BE2C (cell line): Measurements from ENCODE around the gene BCL10. TPM values are rescaled to one million over a fixed set of nuclear protein-coding genes. Genes with fewer than 3 reads are reported as not detected.

Source experiments
- DNase-seq: peaks from one replicate; pipeline ENCODE4 v3.0.0-alpha.2; 2020
- H3K27me3 ChIP-seq: fragments of 250-450 bp; sonication (Bioruptor Pico); 2 replicates; pipeline ENCODE4 v1.5.1; 2020; ENCODE audit warnings: mild to moderate bottlenecking
- H3K36me3 ChIP-seq: fragments of 250-450 bp; sonication (Bioruptor Pico); 2 replicates; pipeline ENCODE4 v1.5.1; 2020; ENCODE audit warnings: mild to moderate bottlenecking
- H3K4me1 ChIP-seq: fragments of 250-450 bp; sonication (Bioruptor Pico); 2 replicates; pipeline ENCODE4 v1.5.1; 2020
- H3K4me3 ChIP-seq: 2 replicates; pipeline ENCODE4 v1.5.1; 2011; ENCODE audit warnings: low read depth, low read length
- H3K9me3 ChIP-seq: fragments of 250-450 bp; sonication (Bioruptor Pico); 2 replicates; pipeline ENCODE4 v1.5.1; 2020
- CTCF ChIP-seq: IDR thresholded peaks from 2 replicates; pipeline ENCODE4 v1.5.1; 2012; ENCODE audit warnings: mild to moderate bottlenecking, low read depth, low read length
- polyA plus RNA-seq: library from polyadenylated mRNA; unstranded; fragments of >200 nt; gene quantifications from one replicate; pipeline ENCODE4 v1.2.1, GENCODE V29; 2012; ENCODE audit warnings: low read depth, missing spikeins; ENCODE audit not compliant: insufficient read length, insufficient read depth

The BCL10 gene
- 8.4 TPM for polyA plus RNA-seq

DNA sequence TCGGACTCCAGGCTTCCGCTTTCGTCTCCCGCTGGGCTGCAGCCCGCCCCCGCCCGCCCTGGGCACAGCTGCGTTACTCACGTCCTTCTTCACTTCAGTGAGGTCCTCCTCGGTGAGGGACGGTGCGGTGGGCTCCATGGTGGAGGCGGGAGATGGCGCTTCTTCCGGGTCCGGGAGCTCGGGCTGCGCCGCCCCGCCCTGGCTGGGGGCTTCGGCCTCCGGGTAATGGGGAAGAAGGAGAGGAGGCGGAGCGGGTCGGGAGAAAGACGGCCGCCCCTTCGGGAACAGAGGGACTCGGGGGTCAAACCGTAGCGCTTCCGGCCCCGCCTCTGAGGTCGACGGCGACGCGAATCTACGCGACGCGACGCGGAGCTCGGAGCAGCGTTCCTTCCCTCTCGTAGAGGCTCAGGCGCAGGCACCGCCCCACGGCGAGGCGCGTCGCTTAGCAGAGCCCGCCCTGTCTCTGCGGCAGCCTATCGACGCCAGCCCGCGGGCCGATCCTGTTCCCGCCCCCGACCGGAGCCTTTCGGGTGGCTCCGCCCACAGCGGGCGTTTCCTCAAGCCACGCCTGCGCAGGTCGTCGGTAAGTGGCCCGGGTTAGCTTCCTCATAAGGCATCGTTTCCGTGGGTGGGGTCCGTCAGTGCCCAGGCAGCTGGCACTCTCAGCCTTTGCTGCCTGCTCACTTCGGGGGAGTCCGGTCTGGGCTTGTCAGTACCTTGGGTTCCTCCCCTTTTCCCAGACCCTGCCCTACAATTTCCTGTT lies at the start of gene BCL10:
TSS of gene BCL10 (minus strand) at position 418 of the 763 bp plus-strand sequence. CDS start at position 138, 280 bp downstream.
- TF ChIP-seq CTCF: no peak
- peak; percentile 94 for DNase-seq
- Histone ChIP-seq H3K27me3 (no peaks in the 10 kb centered on the region), H3K4me1 (no peaks in the 10 kb centered on the region), H3K4me3 (peak within 1 kb of the TSS; percentile 88), H3K36me3 (no peaks in the 10 kb centered on the region), H3K9me3 (no peaks in the 10 kb centered on the region)

DNA sequence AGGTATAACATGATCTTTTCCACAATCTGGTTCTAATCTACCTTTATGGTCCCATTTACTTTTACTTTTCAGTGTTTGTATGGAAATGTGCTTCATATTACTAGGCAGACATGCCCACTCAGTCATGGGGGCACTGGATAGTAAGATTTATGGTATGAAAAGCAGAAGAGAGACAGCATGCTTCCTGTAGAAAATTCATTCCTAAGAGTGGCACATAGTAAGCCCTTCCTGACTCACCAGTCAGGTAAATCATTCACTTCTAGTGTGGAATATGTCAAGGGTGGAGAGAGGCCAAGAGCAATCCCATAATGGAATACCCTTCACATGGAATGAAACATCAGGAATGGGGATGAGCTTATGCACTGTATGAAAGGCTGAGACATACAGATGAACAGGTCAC lies 49.5 kb upstream of the BCL10 start:
- no peak for TF ChIP-seq CTCF
- no peak for DNase-seq
- Histone ChIP-seq H3K9me3 (no peaks in the 10 kb centered on the region), H3K4me3 (no peak overlapping the region), H3K27me3 (no peaks in the 10 kb centered on the region), H3K36me3 (no peaks in the 10 kb centered on the region), H3K4me1 (no peaks in the 10 kb centered on the region)

DNA sequence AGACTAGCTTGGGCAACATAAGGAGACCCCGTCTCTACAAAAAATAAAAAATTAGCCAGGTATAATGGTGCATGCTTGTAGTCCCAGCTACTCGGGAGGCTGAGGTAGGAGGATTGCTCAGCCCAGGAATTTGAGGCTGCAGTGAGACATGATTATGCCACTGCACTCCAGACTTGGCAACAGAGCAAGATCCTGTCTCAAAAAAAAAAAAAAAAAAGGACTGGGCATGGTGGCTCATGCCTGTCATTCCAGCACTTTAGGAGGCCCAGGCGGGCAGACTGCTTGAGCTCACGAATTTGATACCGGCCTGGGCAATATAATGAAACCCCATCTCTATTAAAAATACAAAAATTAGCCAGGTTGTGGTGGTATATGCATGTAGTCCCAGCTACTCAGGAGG lies 47.3 kb upstream of the BCL10 start:
- no peak for DNase-seq
- no peak for TF ChIP-seq CTCF
- Histone ChIP-seq H3K4me1 (no peaks in the 10 kb centered on the region), H3K27me3 (no peaks in the 10 kb centered on the region), H3K36me3 (no peaks in the 10 kb centered on the region), H3K9me3 (no peaks in the 10 kb centered on the region), H3K4me3 (no peak overlapping the region)

DNA sequence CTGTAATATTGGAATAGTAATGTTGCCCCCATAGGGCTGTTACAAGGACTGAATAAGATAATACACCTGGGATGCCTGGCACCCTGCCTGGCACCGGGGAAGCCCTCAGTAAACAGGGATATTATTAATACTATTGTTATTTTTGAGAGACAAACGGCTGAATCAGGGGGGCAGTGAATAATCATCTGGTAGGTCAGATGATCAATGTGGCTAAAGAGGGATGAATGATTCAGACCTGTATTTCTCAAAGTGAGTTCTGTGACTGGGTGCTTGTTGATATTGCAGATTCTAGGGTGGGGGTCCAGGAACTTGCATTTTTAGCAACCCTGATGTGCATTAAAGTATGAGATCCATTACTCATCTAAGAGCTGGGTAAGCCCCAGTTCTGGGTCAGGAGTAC lies 46.2 kb upstream of the BCL10 start:
- Histone ChIP-seq H3K4me1 (no peaks in the 10 kb centered on the region), H3K4me3 (no peak overlapping the region), H3K9me3 (no peaks in the 10 kb centered on the region), H3K27me3 (no peaks in the 10 kb centered on the region), H3K36me3 (no peaks in the 10 kb centered on the region)
- DNase-seq: no peak
- TF ChIP-seq CTCF: no peak

- H3K36me3 ChIP-seq: no peaks in the 10 kb centered on the region
- no peaks in the 10 kb centered on the region for H3K4me1 ChIP-seq
- no peak overlapping the region for H3K4me3 ChIP-seq
- no peaks in the 10 kb centered on the region for H3K9me3 ChIP-seq
- TF ChIP-seq CTCF: no peak
- H3K27me3 ChIP-seq: no peaks in the 10 kb centered on the region
- no peak for DNase-seq
These were observed 45.0 kb upstream of the BCL10 start for GRCh38 chr1:85321237-85321964.
